Keratinocyte (primary cell): ENCODE results near the gene NMRK2.

Source experiments
- CTCF ChIP-seq, 3 experiments: IDR thresholded peaks in 1 of 3; conservative IDR thresholded peaks in 1 of 3; optimal IDR thresholded peaks in 1 of 3; 2 replicates in 2 of 3; 3 replicates in 1 of 3; pipeline versions ENCODE3 to v1.5.1; 2011; ENCODE audit warnings: low read length in 3 of 3, mild to moderate bottlenecking in 3 of 3, moderate library complexity in 2 of 3, control low read depth in 1 of 3, inconsistent platforms in 1 of 3; ENCODE audit not compliant: insufficient read depth in 2 of 3; ENCODE audit errors: extremely low read depth in 1 of 3
- EZH2 ChIP-seq: IDR thresholded peaks from one replicate; pipeline ENCODE4 v1.6.1; 2012; ENCODE audit warnings: inconsistent platforms, mild to moderate bottlenecking, low read length, moderate library complexity

- TF ChIP-seq EZH2 (no peak), CTCF (optimal IDR thresholded peaks at IDR 0.05 in 1 of 3, IDR thresholded peaks at IDR 0.05 in 1 of 3, conservative IDR thresholded peaks at IDR 0.05 in 1 of 3; ENCODE audit: extremely low read depth in 1 of 3, insufficient read depth in 2 of 3, low read length in 3 of 3) (no peak)
Measured at GRCh38 chr19:3958836-3959765, 26.2 kb downstream of the NMRK2 start.
